DOHH2 (cell line): ENCODE measurements around the gene CFAP73.
A peak's percentile ranks its signal among the peaks of the same experiment; 100 is the strongest.

ENCODE experiments used
- H3F3A ChIP-seq: fragments of 200-600 bp; sonication (generic), shearing (Covaris generic); 2 replicates; pipeline ENCODE4 v1.6.0; 2016; ENCODE audit warnings: antibody characterized with exemption, mild to moderate bottlenecking; ENCODE audit not compliant: control insufficient read depth, insufficient read depth
- H3K27ac ChIP-seq: fragments of 200-600 bp; sonication (generic); 2 replicates; pipeline ENCODE4 v1.5.1; 2014; ENCODE audit warnings: low read depth, mild to moderate bottlenecking, low read length, moderate library complexity
- H3K27me3 ChIP-seq: fragments of 200-600 bp; sonication (generic); 2 replicates; pipeline ENCODE4 v1.6.1; 2014; ENCODE audit warnings: mild to moderate bottlenecking, low read length, mixed read lengths; ENCODE audit not compliant: control insufficient read depth
- H3K36me3 ChIP-seq: fragments of 200-600 bp; sonication (generic); 2 replicates; pipeline ENCODE4 v1.6.1; 2014; ENCODE audit warnings: mild to moderate bottlenecking, low read length, moderate library complexity, mixed read lengths; ENCODE audit not compliant: control insufficient read depth
- H3K4me1 ChIP-seq: fragments of 200-600 bp; sonication (generic); 2 replicates; pipeline ENCODE4 v1.6.1; 2014; ENCODE audit warnings: mild to moderate bottlenecking, low read length, mixed read lengths; ENCODE audit not compliant: control insufficient read depth
- H3K4me2 ChIP-seq: fragments of 200-600 bp; sonication (generic); 2 replicates; pipeline ENCODE4 v1.6.0; 2014; ENCODE audit warnings: mild to moderate bottlenecking, low read length, moderate library complexity
- H3K4me3 ChIP-seq: fragments of 200-600 bp; sonication (generic); 2 replicates; pipeline ENCODE4 v1.5.1; 2014; ENCODE audit warnings: mild to moderate bottlenecking, low read length, mixed read lengths
- H3K79me2 ChIP-seq: fragments of 200-600 bp; sonication (generic); 2 replicates; pipeline ENCODE4 v1.6.1; 2014; ENCODE audit warnings: mild to moderate bottlenecking, low read length, mixed read lengths; ENCODE audit not compliant: control insufficient read depth
- H3K9me2 ChIP-seq: fragments of 200-600 bp; sonication (generic); replicated peaks from 2 replicates; pipeline ENCODE4 v1.6.1; 2014; ENCODE audit warnings: mild to moderate bottlenecking, low read length, mixed read lengths; ENCODE audit not compliant: control insufficient read depth
- H3K9me3 ChIP-seq: fragments of 200-600 bp; sonication (generic); 2 replicates; pipeline ENCODE4 v1.6.1; 2014; ENCODE audit warnings: antibody characterized with exemption, low read length, mixed read lengths; ENCODE audit not compliant: control insufficient read depth, insufficient read depth
- H4K20me1 ChIP-seq: fragments of 200-600 bp; sonication (generic); 2 replicates; pipeline ENCODE4 v1.6.0; 2014; ENCODE audit warnings: low read depth, mild to moderate bottlenecking, antibody characterized with exemption, low read length, moderate library complexity; ENCODE audit not compliant: control insufficient read depth, insufficient read depth
- CTCF ChIP-seq: fragments of 200-600 bp; sonication (generic); IDR thresholded peaks from one replicate; pipeline ENCODE4 v1.5.1; 2014; ENCODE audit warnings: antibody characterized with exemption, mild to moderate bottlenecking, low read depth, low read length; ENCODE audit not compliant: poor library complexity, severe bottlenecking
- EZH2phosphoT487 ChIP-seq: fragments of 200-600 bp; sonication (generic); IDR thresholded peaks from 2 replicates; pipeline ENCODE4 v1.6.1; 2017; ENCODE audit warnings: borderline replicate concordance, mild to moderate bottlenecking, antibody characterized with exemption, low read length, moderate library complexity, mixed read lengths

The CFAP73 gene

GRCh38 chr12:113170457-113170856 lies 20.9 kb downstream of the CFAP73 start:
- H3K4me2 ChIP-seq = no peak overlapping the region
- H4K20me1 ChIP-seq = no peaks in the 10 kb centered on the region
- peak overlapping the region; percentile 92 for H3K27ac ChIP-seq
- peaks cover 17% of the 10 kb centered on the region for H3K79me2 ChIP-seq
- H3K36me3 ChIP-seq = peaks cover 92% of the 10 kb centered on the region
- no peaks in the 10 kb centered on the region for H3K9me3 ChIP-seq
- TF ChIP-seq EZH2phosphoT487 (no peak), CTCF (no peak)
- peaks cover 19% of the 10 kb centered on the region for H3F3A ChIP-seq
- H3K4me1 ChIP-seq = peaks cover 43% of the 10 kb centered on the region
- H3K27me3 ChIP-seq = no peaks in the 10 kb centered on the region
- no peak overlapping the region for H3K4me3 ChIP-seq
- H3K9me2 ChIP-seq = no peaks in the 10 kb centered on the region

GRCh38 chr12:113170926-113171325 lies 21.4 kb downstream of the CFAP73 start:
- H3K4me3 ChIP-seq = no peak overlapping the region
- peaks cover 43% of the 10 kb centered on the region for H3K4me1 ChIP-seq
- H3K27me3 ChIP-seq = no peaks in the 10 kb centered on the region
- H3K9me3 ChIP-seq = no peaks in the 10 kb centered on the region
- TF ChIP-seq EZH2phosphoT487 = no peak
- TF ChIP-seq CTCF = no peak
- H3F3A ChIP-seq = peaks cover 19% of the 10 kb centered on the region
- H3K27ac ChIP-seq = peak overlapping the region; percentile 92
- H3K4me2 ChIP-seq = peak overlapping the region; percentile 9; the same call in 1 of the 2 replicates
- H3K79me2 ChIP-seq = peaks cover 17% of the 10 kb centered on the region
- no peaks in the 10 kb centered on the region for H3K9me2 ChIP-seq
- peaks cover 88% of the 10 kb centered on the region for H3K36me3 ChIP-seq
- no peaks in the 10 kb centered on the region for H4K20me1 ChIP-seq

DNA sequence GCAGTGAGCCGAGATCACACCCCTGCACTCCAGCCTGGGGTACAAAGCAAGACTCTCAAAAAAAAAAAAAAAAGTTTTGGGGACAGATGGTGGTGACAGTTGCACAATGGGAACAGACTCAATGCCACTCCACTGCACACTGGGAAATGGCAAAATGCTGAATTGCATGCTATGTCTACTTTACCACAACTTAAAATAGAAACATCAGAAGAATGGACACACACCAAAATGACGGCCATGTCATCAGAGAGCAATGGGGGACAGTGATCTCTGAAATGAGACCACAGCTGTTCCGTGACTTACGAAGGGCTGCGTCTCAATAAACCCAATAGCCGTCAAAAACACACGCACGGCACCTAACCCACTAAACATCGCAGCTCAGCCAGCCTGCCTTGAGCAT lies 22.0 kb downstream of the CFAP73 start:
- Histone ChIP-seq H3K9me2 (no peaks in the 10 kb centered on the region), H3K4me2 (peak overlapping the region; percentile 74; the same call in 1 of the 2 replicates), H3F3A (peaks cover 19% of the 10 kb centered on the region), H3K27ac (peak overlapping the region; percentile 92), H3K79me2 (peaks cover 17% of the 10 kb centered on the region), H3K4me1 (peaks cover 43% of the 10 kb centered on the region), H4K20me1 (no peaks in the 10 kb centered on the region), H3K27me3 (no peaks in the 10 kb centered on the region), H3K36me3 (peaks cover 86% of the 10 kb centered on the region), H3K4me3 (no peak overlapping the region), H3K9me3 (no peaks in the 10 kb centered on the region)
- TF ChIP-seq EZH2phosphoT487 = no peak
- TF ChIP-seq CTCF = no peak

GRCh38 chr12:113172185-113172584 lies 22.7 kb downstream of the CFAP73 start:
- peak overlapping the region; percentile 74 for H3K4me2 ChIP-seq
- H3K4me1 ChIP-seq = peaks cover 43% of the 10 kb centered on the region
- no peaks in the 10 kb centered on the region for H3K9me2 ChIP-seq
- TF ChIP-seq CTCF = no peak
- no peak for TF ChIP-seq EZH2phosphoT487
- H3K27ac ChIP-seq = peak overlapping the region; percentile 92
- H3K36me3 ChIP-seq = peaks cover 86% of the 10 kb centered on the region
- peaks cover 21% of the 10 kb centered on the region for H3F3A ChIP-seq
- no peaks in the 10 kb centered on the region for H3K27me3 ChIP-seq
- peak overlapping the region; percentile 49 for H3K4me3 ChIP-seq
- H3K79me2 ChIP-seq = peaks cover 17% of the 10 kb centered on the region
- H4K20me1 ChIP-seq = no peaks in the 10 kb centered on the region
- no peaks in the 10 kb centered on the region for H3K9me3 ChIP-seq
